COLO668 (cell line): ENCODE measurements around the gene GPR15.
"Not testable (repeated sequence)": the region's sequence is repeated elsewhere in the genome, so short reads cannot be mapped to it uniquely, and the experiment has no call there.

Experiments
- DNase-seq: peaks from one replicate; lab custom pipeline; 2025; ENCODE audit not compliant: unreplicated experiment; lab: John Stamatoyannopoulos, UW

Gene GPR15

GRCh38 chr3:98556164-98557130 is 24.7 kb downstream of the GPR15 start:
- DNase-seq, result no peak

- DNase-seq, result no peak
Observed at GRCh38 chr3:98557324-98558010, 25.7 kb downstream of the GPR15 start.

GRCh38 chr3:98558100-98558827 is 26.5 kb downstream of the GPR15 start:
- DNase-seq, result no peak

GRCh38 chr3:98559769-98560168 is 28.0 kb downstream of the GPR15 start:
- DNase-seq, result not testable (repeated sequence)

GRCh38 chr3:98560911-98561310 is 29.1 kb downstream of the GPR15 start:
- no peak for DNase-seq

- no peak for DNase-seq
Observed at GRCh38 chr3:98561727-98562521, 30.1 kb downstream of the GPR15 start.

GRCh38 chr3:98563661-98564281 is 32.0 kb downstream of the GPR15 start:
- no peak for DNase-seq

- no peak for DNase-seq
Observed at GRCh38 chr3:98564282-98565005, 32.7 kb downstream of the GPR15 start.

GRCh38 chr3:98565237-98565643 is 33.5 kb downstream of the GPR15 start:
- no peak for DNase-seq

GRCh38 chr3:98565843-98566242 is 34.1 kb downstream of the GPR15 start:
- no peak for DNase-seq

GRCh38 chr3:98567666-98568270 is 36.0 kb downstream of the GPR15 start:
- DNase-seq, result no peak

GRCh38 chr3:98568402-98568801 is 36.6 kb downstream of the GPR15 start:
- DNase-seq, result no peak

- no peak for DNase-seq
Observed at GRCh38 chr3:98573181-98573728, 41.5 kb downstream of the GPR15 start.

- DNase-seq, result no peak
Observed at GRCh38 chr3:98574132-98574531, 42.4 kb downstream of the GPR15 start.

GRCh38 chr3:98577178-98577895 is 45.6 kb downstream of the GPR15 start:
- DNase-seq, result no peak

GRCh38 chr3:98580401-98581386 is 48.9 kb downstream of the GPR15 start:
- no peak for DNase-seq

GRCh38 chr3:98581474-98581873 is 49.7 kb downstream of the GPR15 start:
- no peak for DNase-seq
